Type B pancreatic cell (in vitro differentiated cells): ENCODE measurements around the gene HCK. TPM values are rescaled to one million over a fixed set of nuclear protein-coding genes. Genes with fewer than 3 reads are reported as not detected.

Experiments
- DNase-seq: peaks from one replicate; pipeline ENCODE4 v3.0.0; 2021; ENCODE audit warnings: mixed read lengths; ENCODE audit not compliant: unreplicated experiment; ENCODE audit errors: extremely low spot score
- H3K27ac Mint-ChIP-seq: 2 replicates; pipeline ENCODE4 v1.8.0; 2021; ENCODE audit warnings: mild to moderate bottlenecking, mixed read lengths
- H3K27me3 Mint-ChIP-seq: 2 replicates; pipeline ENCODE4 v1.8.0; 2021; ENCODE audit warnings: mixed read lengths
- H3K36me3 Mint-ChIP-seq: 2 replicates; pipeline ENCODE4 v1.8.0; 2021; ENCODE audit warnings: mixed read lengths
- H3K4me1 Mint-ChIP-seq: one replicate; pipeline ENCODE4 v1.8.0; 2021; ENCODE audit warnings: mixed read lengths; ENCODE audit not compliant: unreplicated experiment
- H3K4me3 Mint-ChIP-seq: 2 replicates; pipeline ENCODE4 v1.8.0; 2021; ENCODE audit warnings: mild to moderate bottlenecking, mixed read lengths
- H3K9me3 Mint-ChIP-seq: 2 replicates; pipeline ENCODE4 v1.8.0; 2021; ENCODE audit warnings: mixed read lengths
- total RNA-seq: library from RNA; stranded (reverse); gene quantifications from 2 replicates; pipeline ENCODE4 v1.2.1, GENCODE V29; 2021; ENCODE audit warnings: low replicate concordance
- TF ChIP-seq, protein P1 (sequence below): fragments of 200-600 bp; sonication (generic); conservative IDR thresholded peaks from 2 replicates; pipeline ENCODE4 v1.5.0; 2021; ENCODE audit warnings: antibody characterized with exemption, mild to moderate bottlenecking

The HCK gene
- total RNA-seq, 1 donor from 2014 or later = not detected

DNA sequence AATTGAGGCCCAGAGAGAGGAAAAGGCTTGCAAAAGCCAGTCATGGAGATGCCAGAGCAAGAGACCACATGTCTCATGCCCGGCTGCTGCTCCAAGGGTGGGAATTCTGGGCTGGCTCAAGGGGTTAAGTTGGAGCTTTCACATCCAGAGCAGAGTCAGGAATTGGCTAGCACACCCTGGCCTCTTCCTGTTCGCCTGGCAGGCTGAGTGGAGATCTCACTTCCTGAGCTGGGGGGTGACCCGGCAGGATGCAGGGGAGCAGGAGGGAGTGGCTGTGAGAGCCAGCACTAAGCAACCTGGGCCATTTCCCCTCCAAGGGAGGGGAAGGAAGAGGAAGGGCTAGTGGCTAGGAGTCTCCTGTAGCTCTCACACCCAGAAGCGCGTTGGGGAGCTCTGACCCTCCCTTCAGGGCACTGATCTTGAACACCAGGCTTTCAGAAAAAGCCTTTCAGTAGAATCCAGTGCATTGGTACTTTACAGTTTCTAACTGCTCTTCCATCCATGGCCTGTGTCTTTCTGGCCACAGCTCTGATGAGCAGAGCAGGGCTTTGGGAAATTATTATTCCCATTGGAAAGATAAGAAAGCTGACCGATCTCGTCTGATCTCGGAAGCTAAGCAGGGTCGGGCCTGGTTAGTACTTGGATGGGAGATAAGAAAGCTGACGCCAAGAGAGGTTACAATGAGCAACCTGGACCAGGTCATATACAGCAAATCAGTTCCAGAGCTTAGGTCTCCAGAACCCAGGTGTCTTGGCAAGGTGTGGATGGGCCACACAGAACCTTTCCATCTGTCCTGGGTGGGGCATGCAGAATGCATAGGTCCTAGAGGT is 44.0 kb upstream of the HCK start:
- Mint-ChIP-seq H3K27me3 (peaks cover 57% of the 10 kb centered on the region), H3K27ac (no peak overlapping the region), H3K4me3 (no peak overlapping the region), H3K9me3 (no peaks in the 10 kb centered on the region), H3K4me1 (no peaks in the 10 kb centered on the region), H3K36me3 (no peaks in the 10 kb centered on the region)
- no peak for DNase-seq
- TF ChIP-seq, protein P1, sequence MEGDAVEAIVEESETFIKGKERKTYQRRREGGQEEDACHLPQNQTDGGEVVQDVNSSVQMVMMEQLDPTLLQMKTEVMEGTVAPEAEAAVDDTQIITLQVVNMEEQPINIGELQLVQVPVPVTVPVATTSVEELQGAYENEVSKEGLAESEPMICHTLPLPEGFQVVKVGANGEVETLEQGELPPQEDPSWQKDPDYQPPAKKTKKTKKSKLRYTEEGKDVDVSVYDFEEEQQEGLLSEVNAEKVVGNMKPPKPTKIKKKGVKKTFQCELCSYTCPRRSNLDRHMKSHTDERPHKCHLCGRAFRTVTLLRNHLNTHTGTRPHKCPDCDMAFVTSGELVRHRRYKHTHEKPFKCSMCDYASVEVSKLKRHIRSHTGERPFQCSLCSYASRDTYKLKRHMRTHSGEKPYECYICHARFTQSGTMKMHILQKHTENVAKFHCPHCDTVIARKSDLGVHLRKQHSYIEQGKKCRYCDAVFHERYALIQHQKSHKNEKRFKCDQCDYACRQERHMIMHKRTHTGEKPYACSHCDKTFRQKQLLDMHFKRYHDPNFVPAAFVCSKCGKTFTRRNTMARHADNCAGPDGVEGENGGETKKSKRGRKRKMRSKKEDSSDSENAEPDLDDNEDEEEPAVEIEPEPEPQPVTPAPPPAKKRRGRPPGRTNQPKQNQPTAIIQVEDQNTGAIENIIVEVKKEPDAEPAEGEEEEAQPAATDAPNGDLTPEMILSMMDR = no peak

DNA sequence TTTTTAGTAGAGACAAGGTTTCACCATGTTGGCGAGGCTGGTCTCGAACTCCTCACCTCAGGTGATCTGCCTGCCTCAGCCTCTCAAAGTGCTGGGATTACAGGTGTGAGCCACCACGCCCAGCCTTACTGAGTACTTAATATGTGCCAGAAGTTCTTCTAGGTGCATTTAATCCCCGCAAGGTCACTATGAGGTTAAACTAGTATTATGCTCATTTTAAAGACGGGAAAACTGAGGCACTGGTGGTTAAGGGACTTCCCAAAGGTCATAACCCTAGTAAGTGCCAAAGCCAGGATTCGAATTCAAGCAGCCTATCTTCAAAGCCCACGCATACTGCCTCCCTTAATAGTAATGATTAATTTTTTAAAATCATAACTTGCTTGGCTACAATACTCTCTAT is 42.5 kb upstream of the HCK start:
- TF ChIP-seq, protein P1 = no peak
- H3K4me1 Mint-ChIP-seq = no peaks in the 10 kb centered on the region
- no peak for DNase-seq
- no peaks in the 10 kb centered on the region for H3K36me3 Mint-ChIP-seq
- no peak overlapping the region for H3K4me3 Mint-ChIP-seq
- no peaks in the 10 kb centered on the region for H3K9me3 Mint-ChIP-seq
- H3K27ac Mint-ChIP-seq = no peak overlapping the region
- peaks cover 57% of the 10 kb centered on the region for H3K27me3 Mint-ChIP-seq

DNA sequence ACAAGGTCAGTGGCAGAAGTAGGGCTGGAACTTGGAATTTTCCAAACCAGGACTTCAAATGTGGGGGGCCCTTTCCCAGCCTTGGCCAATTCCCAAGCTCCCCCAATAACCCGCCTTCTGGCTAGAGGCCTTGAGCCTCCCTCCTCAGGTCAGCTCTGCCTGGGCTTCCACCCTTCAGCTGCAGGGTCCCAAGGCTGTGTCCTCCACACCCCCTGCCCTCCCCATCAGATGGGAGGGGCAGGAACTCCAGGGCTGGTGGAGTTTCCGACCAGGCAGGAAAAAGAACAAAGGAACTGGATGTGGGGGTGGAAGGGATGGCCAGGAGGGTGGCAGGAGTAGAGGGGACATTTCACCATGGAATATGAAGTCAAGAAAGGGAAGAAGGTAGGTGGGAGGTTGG is 41.9 kb upstream of the HCK start, which contains the start of gene CCM2L:
Gene CCM2L (plus strand): TSS at position 338 of the 400 bp plus-strand sequence. CDS start 17 bp downstream, at position 355.
- H3K4me1 Mint-ChIP-seq = no peaks in the 10 kb centered on the region
- TF ChIP-seq, protein P1 = no peak
- H3K36me3 Mint-ChIP-seq = no peaks in the 10 kb centered on the region
- H3K4me3 Mint-ChIP-seq = no peak within 1 kb of the TSS
- peak within 1 kb of the TSS; percentile 40 for H3K27ac Mint-ChIP-seq
- no peak for DNase-seq
- peaks cover 63% of the 10 kb centered on the region for H3K27me3 Mint-ChIP-seq
- H3K9me3 Mint-ChIP-seq = no peaks in the 10 kb centered on the region

DNA sequence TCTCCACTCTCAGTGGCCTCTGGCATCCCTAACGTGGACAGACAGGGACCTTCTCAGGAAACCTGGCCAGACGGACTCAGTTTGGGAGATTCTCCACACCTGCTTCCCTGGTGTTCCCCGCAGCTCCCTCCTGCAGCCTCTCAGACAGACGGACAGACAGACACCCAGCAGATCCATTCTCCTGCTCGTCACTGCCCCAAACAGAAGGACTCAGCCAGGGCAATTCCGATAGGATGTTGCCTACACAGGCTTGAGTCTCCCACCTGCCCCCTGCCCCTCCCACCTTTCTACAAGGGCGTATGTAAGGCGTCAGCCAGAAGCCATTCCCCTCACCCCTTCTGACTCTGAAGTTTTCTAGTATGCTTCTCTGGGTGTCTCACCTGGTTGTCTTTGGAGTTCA is 41.4 kb upstream of the HCK start:
- DNase-seq = no peak
- peaks cover 68% of the 10 kb centered on the region for H3K27me3 Mint-ChIP-seq

DNA sequence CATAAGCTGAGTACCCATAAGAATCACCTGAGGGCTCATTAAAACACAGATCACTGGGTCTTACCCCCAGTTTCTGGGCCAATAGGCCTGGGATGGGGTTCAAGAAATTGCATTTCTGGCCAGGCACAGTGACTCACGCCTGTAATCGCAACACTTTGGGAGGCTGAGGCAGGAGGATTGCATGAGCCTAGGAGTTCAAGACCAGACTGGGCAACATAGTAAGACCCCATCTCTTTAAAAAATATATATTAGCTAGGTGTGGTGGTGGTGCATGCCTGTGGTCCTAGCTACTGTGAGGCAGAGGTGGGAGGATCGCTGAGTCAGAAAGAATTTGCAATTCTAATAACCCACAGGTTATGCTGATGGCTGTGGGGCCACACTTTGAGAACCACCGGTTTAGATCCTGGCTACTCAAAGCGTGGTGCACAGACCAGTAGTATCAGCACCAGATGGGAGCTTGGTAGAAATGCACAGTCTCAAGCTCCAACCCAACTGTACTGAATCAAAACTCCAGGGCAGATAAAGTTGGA is 39.8 kb upstream of the HCK start:
- H3K27ac Mint-ChIP-seq = peak overlapping the region; percentile 29
- DNase-seq = no peak
- peaks cover 69% of the 10 kb centered on the region for H3K27me3 Mint-ChIP-seq
- H3K4me1 Mint-ChIP-seq = peaks cover under 1% of the 10 kb centered on the region
- H3K36me3 Mint-ChIP-seq = no peaks in the 10 kb centered on the region
- H3K9me3 Mint-ChIP-seq = no peaks in the 10 kb centered on the region
- no peak overlapping the region for H3K4me3 Mint-ChIP-seq
- TF ChIP-seq, protein P1 = no peak

More for the DNA sequence above, 41.4 kb upstream of the HCK start:
- Mint-ChIP-seq H3K4me3 (no peak overlapping the region), H3K36me3 (no peaks in the 10 kb centered on the region), H3K9me3 (no peaks in the 10 kb centered on the region), H3K27ac (peak overlapping the region; percentile 40), H3K4me1 (no peaks in the 10 kb centered on the region)
- TF ChIP-seq, protein P1 = no peak
